Activated CD4-positive, alpha-beta T cell treated with anti-CD3 and anti-CD28 coated beads for 36 hours (primary cell): ENCODE data around the gene MAP4K4. TPM values are rescaled to one million over a fixed set of nuclear protein-coding genes. Genes with fewer than 3 reads are reported as not detected.

Experiments used
- ATAC-seq: fragments of 200-7000 bp; cut with Tn5 transposase; one replicate; pipeline ENCODE4 v1.10.0; 2021; ENCODE audit warnings: mild to moderate bottlenecking, moderate library complexity
- CTCF ChIA-PET: fragments of 350-600 bp; sonication (Branson Sonifier 250); formaldehyde crosslinking; loops from one replicate; lab custom pipeline; 2021; ENCODE audit warnings: antibody characterized with exemption; lab: Charles Lee
- POLR2A ChIA-PET: fragments of 350-600 bp; sonication (Branson Sonifier 250); formaldehyde crosslinking; loops from one replicate; lab custom pipeline; 2021; ENCODE audit warnings: antibody characterized with exemption, inconsistent platforms; lab: Charles Lee
- DNase-seq: peaks from one replicate; pipeline ENCODE4 v3.0.0-alpha.2; 2020
- H3K27ac Mint-ChIP-seq: one replicate; pipeline ENCODE4 v1.8.0; 2021; ENCODE audit warnings: mixed read lengths
- H3K27me3 Mint-ChIP-seq: one replicate; pipeline ENCODE4 v1.8.0; 2021; ENCODE audit warnings: mixed read lengths
- H3K36me3 Mint-ChIP-seq: one replicate; pipeline ENCODE4 v1.8.0; 2021; ENCODE audit warnings: low read depth, mixed read lengths
- H3K4me1 Mint-ChIP-seq: one replicate; pipeline ENCODE4 v1.8.0; 2021; ENCODE audit warnings: mixed read lengths
- H3K4me3 Mint-ChIP-seq: one replicate; pipeline ENCODE4 v1.8.0; 2021; ENCODE audit warnings: mild to moderate bottlenecking, moderate library complexity, mixed read lengths
- H3K9me3 Mint-ChIP-seq: one replicate; pipeline ENCODE4 v1.8.0; 2021; ENCODE audit warnings: low read depth, mixed read lengths
- intact Hi-C, 2 experiments: fragments of 100-400 bp; cut with DNase I in 1 of 2; cut with micrococcal nuclease in 1 of 2; formaldehyde crosslinking; loops; one replicate each; pipeline versions ENCODE4 v1.14.2 to v1.15.1; 2022 to 2024; cut with DNase I, micrococcal nuclease
- total RNA-seq, 2 experiments: library from RNA; stranded (reverse); gene quantifications; one replicate each; pipeline ENCODE4 v1.2.3, GENCODE V29; 2021

The MAP4K4 gene
- total RNA-seq, 2 experiments from 2014 or later = 62.3 to 70.2 TPM

DNA sequence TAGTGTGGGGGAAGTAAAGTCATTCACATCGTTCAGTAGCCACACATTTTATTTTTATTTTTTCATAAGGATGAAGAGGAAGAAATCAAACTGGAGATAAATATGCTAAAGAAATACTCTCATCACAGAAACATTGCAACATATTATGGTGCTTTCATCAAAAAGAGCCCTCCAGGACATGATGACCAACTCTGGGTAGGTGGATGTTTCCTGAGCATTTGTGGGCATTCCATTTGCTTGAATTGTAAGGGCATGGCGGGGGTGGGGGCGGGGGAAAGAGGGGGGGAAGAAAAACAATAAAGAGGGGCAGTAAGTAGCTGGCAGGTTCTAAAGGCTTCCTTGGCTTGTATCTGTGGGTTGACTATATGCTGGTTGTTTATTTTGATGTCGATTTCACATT is 126.4 kb downstream of the MAP4K4 start:
- Mint-ChIP-seq H3K9me3 (no peaks in the 10 kb centered on the region), H3K27ac (peak overlapping the region; percentile 83), H3K27me3 (no peaks in the 10 kb centered on the region), H3K36me3 (peaks cover 17% of the 10 kb centered on the region), H3K4me3 (no peak overlapping the region), H3K4me1 (peaks cover 73% of the 10 kb centered on the region)
- ChIA-PET POLR2A (no interaction called here), CTCF (interaction anchor here (0.5 to 2.2 kb wide), 23 partner anchors 10 to 515 kb away, joined by 3 to 20 read pairs (median 4); no protein-coding TSS in a partner anchor)
- intact Hi-C loops = loop anchor here (1.0 to 5.0 kb wide), 4 partner anchors 10 to 127 kb away; partner anchors contain the start of gene MAP4K4 (in 1 of the 2)
- no peak for ATAC-seq
- DNase-seq = no peak

DNA sequence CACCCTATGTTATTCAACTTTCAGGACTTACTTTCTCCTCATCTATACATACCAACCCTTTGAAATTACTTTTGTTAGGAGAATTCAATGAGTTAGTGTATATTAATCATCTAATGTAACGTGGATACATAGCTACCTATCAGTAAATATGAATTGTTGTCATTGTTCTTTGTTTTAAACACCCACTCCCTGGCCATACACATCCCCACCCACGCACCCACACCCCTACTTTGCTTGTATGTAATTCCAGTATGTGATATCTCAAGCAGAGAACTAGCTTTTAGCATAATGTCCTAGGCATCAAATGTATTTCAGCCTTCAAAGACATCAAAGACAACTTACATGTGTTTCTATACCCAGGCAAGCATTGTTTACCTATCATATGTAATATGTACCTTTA is 129.2 kb downstream of the MAP4K4 start:
- no peaks in the 10 kb centered on the region for H3K9me3 Mint-ChIP-seq
- DNase-seq (no peak), ATAC-seq (no peak)
- H3K27me3 Mint-ChIP-seq = no peaks in the 10 kb centered on the region
- H3K27ac Mint-ChIP-seq = peak overlapping the region; percentile 58
- intact Hi-C loops = loop anchor here (5.0 kb wide), 3 partner anchors 69 to 254 kb away; no protein-coding TSS in a partner anchor
- H3K36me3 Mint-ChIP-seq = peaks cover 39% of the 10 kb centered on the region
- H3K4me1 Mint-ChIP-seq = peaks cover 76% of the 10 kb centered on the region
- ChIA-PET POLR2A (interaction anchor here (0.7 kb wide), 1 partner anchor 318 kb away, joined by 3 read pairs; no protein-coding TSS in a partner anchor), CTCF (interaction anchor here (0.7 to 2.1 kb wide), 3 partner anchors 9 to 413 kb away, joined by 3 to 6 read pairs (median 4); no protein-coding TSS in a partner anchor)
- H3K4me3 Mint-ChIP-seq = no peak overlapping the region

DNA sequence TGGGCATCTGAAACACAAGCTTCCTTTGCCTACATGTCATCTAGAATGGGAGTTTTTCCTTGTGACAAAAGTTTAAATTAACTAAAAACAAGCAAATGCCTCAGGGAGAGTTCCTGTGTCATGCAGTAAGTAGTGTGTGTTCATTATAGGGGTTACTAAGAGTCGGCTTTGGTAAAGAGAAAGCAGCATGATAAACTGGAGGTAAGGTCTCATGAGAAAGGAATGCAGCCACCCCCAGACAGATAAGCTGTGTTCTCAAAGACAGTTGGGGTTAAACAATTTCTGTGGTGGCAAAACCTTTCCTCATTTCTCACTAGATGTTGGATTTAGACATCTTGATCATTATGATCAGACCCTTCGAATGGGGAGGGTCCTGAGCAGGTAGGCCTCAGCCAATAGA is 129.7 kb downstream of the MAP4K4 start:
- Mint-ChIP-seq H3K27ac (peak overlapping the region; percentile 58), H3K27me3 (no peaks in the 10 kb centered on the region), H3K4me3 (no peak overlapping the region), H3K9me3 (no peaks in the 10 kb centered on the region), H3K36me3 (peaks cover 40% of the 10 kb centered on the region), H3K4me1 (peaks cover 76% of the 10 kb centered on the region)
- CTCF ChIA-PET = interaction anchor here (0.6 to 2.2 kb wide), 7 partner anchors 9 to 441 kb away, joined by 3 to 11 read pairs (median 5); no protein-coding TSS in a partner anchor
- intact Hi-C loops = loop anchor here (5.0 kb wide), 3 partner anchors 70 to 255 kb away; no protein-coding TSS in a partner anchor
- DNase-seq (no peak), ATAC-seq (no peak)
- POLR2A ChIA-PET = no interaction called here

DNA sequence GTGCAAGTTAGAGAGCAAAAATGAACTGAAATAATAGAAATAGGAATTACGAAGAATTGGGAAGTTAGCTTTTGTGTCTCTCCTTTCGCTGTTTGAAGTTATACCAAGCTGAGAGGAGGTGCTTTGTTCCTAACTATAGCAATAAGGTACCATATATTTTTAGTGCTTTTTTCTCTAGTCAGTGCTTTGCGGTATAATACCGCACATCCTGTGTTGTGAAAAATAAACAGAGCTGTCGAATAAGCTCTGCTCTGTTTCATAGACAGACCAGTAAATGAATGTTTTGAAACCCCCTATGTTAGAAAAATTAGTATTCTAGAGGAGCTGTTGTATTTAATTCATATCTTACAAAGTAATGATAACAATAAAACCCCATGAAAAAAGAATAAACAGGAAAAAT is 130.8 kb downstream of the MAP4K4 start:
- Mint-ChIP-seq H3K27ac (peak overlapping the region; percentile 7), H3K9me3 (no peaks in the 10 kb centered on the region), H3K36me3 (peaks cover 40% of the 10 kb centered on the region), H3K4me3 (no peak overlapping the region), H3K27me3 (no peaks in the 10 kb centered on the region), H3K4me1 (peaks cover 68% of the 10 kb centered on the region)
- ATAC-seq = peak; percentile 42
- POLR2A ChIA-PET = interaction anchor here (0.6 kb wide), 1 partner anchor 280 kb away, joined by 4 read pairs; no protein-coding TSS in a partner anchor
- intact Hi-C loops = loop anchor here (5.0 kb wide), 3 partner anchors 71 to 256 kb away; no protein-coding TSS in a partner anchor
- CTCF ChIA-PET = interaction anchor here (0.7 to 2.2 kb wide), 15 partner anchors 9 to 442 kb away, joined by 3 to 11 read pairs (median 4); no protein-coding TSS in a partner anchor
- DNase-seq = no peak

DNA sequence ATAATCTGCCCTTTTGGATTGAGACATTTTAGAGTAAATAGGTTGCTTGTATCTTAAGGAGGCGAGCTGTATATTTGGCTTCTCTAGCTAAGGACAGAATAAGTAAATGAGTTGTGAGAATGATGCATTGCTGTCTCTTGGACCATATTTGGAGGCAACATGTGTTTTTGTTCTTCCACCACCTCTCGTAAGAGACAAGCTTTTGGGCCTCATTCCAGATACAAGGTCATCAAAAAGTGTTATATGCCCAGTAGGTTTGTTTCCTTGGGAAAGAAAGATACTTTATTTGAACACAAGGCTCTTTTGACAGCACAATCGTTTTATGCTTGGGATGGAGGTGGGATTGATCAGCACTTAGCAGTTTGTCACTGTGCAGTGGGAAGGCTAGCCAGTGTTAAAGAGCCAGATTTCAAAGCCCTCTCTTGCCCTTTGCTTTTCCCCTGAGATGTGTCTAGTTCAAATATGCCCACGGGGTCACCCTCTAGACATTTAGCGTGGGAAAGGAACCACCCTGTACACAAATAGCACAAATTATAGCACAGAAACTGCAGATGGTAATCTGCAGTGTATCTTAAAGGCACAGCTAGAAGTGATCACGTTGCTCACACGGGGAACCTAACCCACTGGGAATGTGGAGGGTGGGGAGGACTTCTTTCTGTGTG is 131.3 kb downstream of the MAP4K4 start:
- ATAC-seq = no peak
- Mint-ChIP-seq H3K27ac (no peak overlapping the region), H3K36me3 (peaks cover 40% of the 10 kb centered on the region), H3K4me3 (no peak overlapping the region), H3K27me3 (no peaks in the 10 kb centered on the region), H3K9me3 (no peaks in the 10 kb centered on the region), H3K4me1 (peaks cover 62% of the 10 kb centered on the region)
- DNase-seq = no peak
- POLR2A ChIA-PET = interaction anchor here (0.6 kb wide), 2 partner anchors 124 to 279 kb away, joined by 4 read pairs; no protein-coding TSS in a partner anchor
- intact Hi-C loops = loop anchor here (5.0 kb wide), 3 partner anchors 72 to 257 kb away; no protein-coding TSS in a partner anchor
- CTCF ChIA-PET = interaction anchor here (0.6 to 2.2 kb wide), 17 partner anchors 8 to 486 kb away, joined by 3 to 11 read pairs (median 4); no protein-coding TSS in a partner anchor

DNA sequence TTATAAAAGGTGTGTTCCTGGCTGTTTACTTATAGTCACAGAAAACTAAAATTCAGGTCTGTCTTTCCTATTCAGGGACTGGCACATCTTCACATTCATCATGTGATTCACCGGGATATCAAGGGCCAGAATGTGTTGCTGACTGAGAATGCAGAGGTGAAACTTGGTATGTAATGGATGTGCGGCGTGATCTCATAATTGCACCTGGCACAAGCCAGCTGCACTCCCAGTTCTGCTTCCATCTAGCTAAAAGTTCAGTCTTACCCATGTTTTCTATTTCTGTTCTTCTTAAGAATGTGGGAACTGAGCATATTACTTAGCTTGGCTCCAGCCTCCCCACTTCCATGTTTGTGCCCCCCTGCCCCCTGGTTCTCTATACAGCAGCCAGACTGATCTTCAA is 131.9 kb downstream of the MAP4K4 start:
- intact Hi-C loops = loop anchor here (5.0 kb wide), 3 partner anchors 72 to 257 kb away; no protein-coding TSS in a partner anchor
- POLR2A ChIA-PET = no interaction called here
- DNase-seq (no peak), ATAC-seq (no peak)
- H3K4me3 Mint-ChIP-seq = no peak overlapping the region
- H3K27ac Mint-ChIP-seq = peak overlapping the region; percentile 76
- CTCF ChIA-PET = interaction anchor here (0.6 to 2.2 kb wide), 11 partner anchors 10 to 487 kb away, joined by 3 to 11 read pairs (median 5); no protein-coding TSS in a partner anchor
- H3K9me3 Mint-ChIP-seq = no peaks in the 10 kb centered on the region
- H3K27me3 Mint-ChIP-seq = no peaks in the 10 kb centered on the region
- H3K36me3 Mint-ChIP-seq = peaks cover 42% of the 10 kb centered on the region
- peaks cover 62% of the 10 kb centered on the region for H3K4me1 Mint-ChIP-seq

DNA sequence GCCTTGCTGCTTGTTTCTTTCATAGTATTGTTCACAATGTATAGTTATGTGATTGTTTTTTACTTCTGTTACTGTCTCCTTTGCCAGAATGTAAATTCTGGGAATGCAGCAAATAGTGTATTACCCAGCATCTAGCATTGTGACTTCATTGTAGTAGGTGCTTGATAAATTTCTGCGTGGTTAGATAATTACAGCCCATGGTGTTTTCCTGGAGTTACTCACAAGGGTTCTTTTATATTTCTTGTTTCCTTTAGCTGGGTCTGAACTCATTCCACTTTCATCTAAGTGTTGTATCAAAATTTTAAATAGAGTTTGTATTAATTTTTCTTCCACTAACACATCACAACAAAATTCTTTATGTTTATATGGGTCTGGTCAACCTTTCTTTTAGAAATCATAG is 132.6 kb downstream of the MAP4K4 start:
- H3K27ac Mint-ChIP-seq = peak overlapping the region; percentile 76
- DNase-seq (no peak), ATAC-seq (peak; percentile 27)
- peaks cover 43% of the 10 kb centered on the region for H3K36me3 Mint-ChIP-seq
- ChIA-PET POLR2A (interaction anchor here (0.7 kb wide), 1 partner anchor 111 kb away, joined by 3 read pairs; no protein-coding TSS in a partner anchor), CTCF (interaction anchor here (0.6 to 3.2 kb wide), 20 partner anchors 8 to 500 kb away, joined by 3 to 27 read pairs (median 5); partner anchors contain the start of gene RFX8)
- H3K4me1 Mint-ChIP-seq = peaks cover 61% of the 10 kb centered on the region
- intact Hi-C loops = loop anchor here (2.0 to 5.0 kb wide), 5 partner anchors 131 to 578 kb away; partner anchors contain the start of genes CNOT11 (in 1 of the 2) and RFX8 (in 1 of the 2)
- H3K4me3 Mint-ChIP-seq = no peak overlapping the region
- no peaks in the 10 kb centered on the region for H3K27me3 Mint-ChIP-seq
- no peaks in the 10 kb centered on the region for H3K9me3 Mint-ChIP-seq

DNA sequence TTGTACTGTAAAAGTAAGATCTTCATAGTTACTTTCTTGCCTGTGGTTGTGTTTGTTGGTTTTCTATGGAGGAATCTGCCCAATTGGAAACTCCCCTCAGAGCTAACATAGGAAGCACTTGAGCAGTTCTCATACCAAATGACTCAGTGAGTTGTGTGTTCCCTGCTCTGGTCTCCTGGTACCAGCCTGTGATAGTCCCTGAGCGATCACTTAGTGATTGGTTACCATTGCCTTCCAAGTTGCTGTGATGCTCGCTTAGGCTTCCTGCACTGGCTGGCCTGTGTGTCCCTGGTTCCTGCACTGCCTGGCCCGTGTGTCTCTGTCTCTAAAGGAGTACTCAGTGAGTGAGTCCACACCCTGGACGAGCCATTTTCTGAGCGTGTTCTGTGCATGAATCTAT is 133.0 kb downstream of the MAP4K4 start:
- peaks cover 43% of the 10 kb centered on the region for H3K36me3 Mint-ChIP-seq
- CTCF ChIA-PET = interaction anchor here (0.6 to 3.2 kb wide), 30 partner anchors 9 to 501 kb away, joined by 3 to 27 read pairs (median 4); partner anchors contain the start of gene RFX8
- H3K9me3 Mint-ChIP-seq = no peaks in the 10 kb centered on the region
- POLR2A ChIA-PET = interaction anchor here (0.7 kb wide), 1 partner anchor 111 kb away, joined by 3 read pairs; no protein-coding TSS in a partner anchor
- H3K27me3 Mint-ChIP-seq = no peaks in the 10 kb centered on the region
- H3K27ac Mint-ChIP-seq = peak overlapping the region; percentile 78
- peak; percentile 90 for ATAC-seq
- peaks cover 61% of the 10 kb centered on the region for H3K4me1 Mint-ChIP-seq
- no peak overlapping the region for H3K4me3 Mint-ChIP-seq
- DNase-seq = peak; percentile 55
- intact Hi-C loops = loop anchor here (2.0 to 5.0 kb wide), 5 partner anchors 132 to 578 kb away; partner anchors contain the start of genes CNOT11 (in 1 of the 2) and RFX8 (in 1 of the 2)

DNA sequence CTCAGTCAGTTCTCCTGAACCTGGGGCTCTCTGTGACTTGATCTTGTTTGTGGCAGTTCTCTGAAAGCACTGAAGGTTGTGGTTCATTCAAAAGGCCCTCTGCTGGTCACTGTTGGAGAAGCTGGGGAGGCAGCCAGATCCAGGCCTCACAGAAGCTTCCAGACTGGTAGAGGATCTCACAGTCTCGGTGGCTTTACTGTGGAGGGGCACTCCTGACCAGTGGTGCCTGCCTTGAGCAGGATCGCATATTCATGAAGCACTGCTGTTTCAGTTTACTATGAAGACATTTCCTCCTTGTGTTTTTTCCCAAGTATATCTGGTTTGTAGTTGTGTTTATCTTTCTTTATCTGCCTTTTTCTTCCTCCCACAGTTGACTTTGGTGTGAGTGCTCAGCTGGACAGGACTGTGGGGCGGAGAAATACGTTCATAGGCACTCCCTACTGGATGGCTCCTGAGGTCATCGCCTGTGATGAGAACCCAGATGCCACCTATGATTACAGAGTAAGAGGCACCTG is 133.9 kb downstream of the MAP4K4 start:
- Mint-ChIP-seq H3K4me3 (no peak overlapping the region), H3K9me3 (no peaks in the 10 kb centered on the region), H3K36me3 (peaks cover 43% of the 10 kb centered on the region), H3K27ac (peak overlapping the region; percentile 78), H3K27me3 (no peaks in the 10 kb centered on the region), H3K4me1 (peaks cover 56% of the 10 kb centered on the region)
- CTCF ChIA-PET = interaction anchor here (0.6 to 3.2 kb wide), 43 partner anchors 8 to 496 kb away, joined by 3 to 27 read pairs (median 3); partner anchors contain the start of genes CREG2 and RFX8
- ATAC-seq (peak; percentile 56), DNase-seq (peak; percentile 79)
- POLR2A ChIA-PET = no interaction called here
- intact Hi-C loops = loop anchor here (1.0 to 5.0 kb wide), 6 partner anchors 133 to 579 kb away; partner anchors contain the start of genes CNOT11 (in 1 of the 2) and RFX8 (in 1 of the 2)

DNA sequence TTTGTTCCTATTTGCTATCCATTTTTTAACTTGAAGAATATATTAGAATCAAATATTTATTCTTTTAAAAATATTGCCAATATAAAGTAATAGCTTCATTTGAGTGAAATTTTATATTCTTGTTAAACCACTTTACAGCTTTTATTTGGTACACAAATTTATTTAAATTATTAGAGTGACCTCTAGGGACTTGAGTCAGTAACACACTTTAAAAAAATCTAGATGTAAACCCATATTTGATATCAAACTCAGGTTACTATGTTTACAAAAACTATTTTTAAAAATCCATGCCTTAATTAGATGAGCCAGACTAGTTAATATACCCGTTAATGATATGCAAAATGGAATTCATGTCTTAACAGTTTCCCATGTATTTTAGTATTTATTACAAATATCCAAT is 134.6 kb downstream of the MAP4K4 start:
- H3K27ac Mint-ChIP-seq = no peak overlapping the region
- H3K9me3 Mint-ChIP-seq = no peaks in the 10 kb centered on the region
- peaks cover 49% of the 10 kb centered on the region for H3K4me1 Mint-ChIP-seq
- ChIA-PET CTCF (interaction anchor here (0.6 to 3.2 kb wide), 26 partner anchors 8 to 490 kb away, joined by 3 to 27 read pairs (median 4); partner anchors contain the start of gene CREG2), POLR2A (no interaction called here)
- intact Hi-C loops = loop anchor here (5.0 kb wide), 3 partner anchors 355 to 580 kb away; partner anchors contain the start of genes CNOT11 (in 1 of the 2) and RFX8 (in 1 of the 2)
- DNase-seq (no peak), ATAC-seq (no peak)
- no peak overlapping the region for H3K4me3 Mint-ChIP-seq
- H3K36me3 Mint-ChIP-seq = peaks cover 42% of the 10 kb centered on the region
- no peaks in the 10 kb centered on the region for H3K27me3 Mint-ChIP-seq
